ENCODE results near the gene TMEM212. TPM values are rescaled to one million over a fixed set of nuclear protein-coding genes. Genes with fewer than 3 reads are reported as not detected.

TMEM212 gene
- total RNA-seq, 2 experiments from 2014 or later: not detected

DNA sequence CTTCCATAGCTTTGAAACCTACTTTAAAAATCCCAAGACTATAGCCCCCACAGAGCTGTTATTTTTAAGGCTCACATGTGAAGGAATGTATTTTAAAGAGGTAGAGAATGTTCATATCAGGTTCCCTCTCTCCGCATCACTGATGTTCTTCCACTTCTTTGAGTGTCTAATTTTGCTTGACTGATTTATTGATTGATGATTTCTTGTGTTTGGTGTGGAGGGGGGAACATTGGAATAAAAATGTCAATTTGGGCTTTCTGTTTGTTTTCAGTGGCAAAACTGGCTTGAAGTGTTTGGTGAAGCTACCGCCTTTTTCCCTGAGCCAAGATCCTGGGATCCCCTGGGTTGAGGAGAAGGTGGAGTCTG lies 2.7 kb upstream of the TMEM212 start:
- DNase-seq: no peak
- H3K4me3 Mint-ChIP-seq: no peak overlapping the region
- intact Hi-C loops (cut with micrococcal nuclease): no loop called here
- H3K27me3 Mint-ChIP-seq (ENCODE audit: low read depth): peaks cover 8% of the 10 kb centered on the region
- H3K27ac Mint-ChIP-seq: no peak overlapping the region
- H3K4me1 Mint-ChIP-seq (ENCODE audit: low read depth): no peaks in the 10 kb centered on the region
- CTCF ChIA-PET: interaction anchor here (0.6 to 1.4 kb wide), 2 partner anchors 11 to 492 kb away, joined by 3 read pairs; no protein-coding TSS in a partner anchor
- no peaks in the 10 kb centered on the region for H3K36me3 Mint-ChIP-seq (ENCODE audit: low read depth)
- no peaks in the 10 kb centered on the region for H3K9me3 Mint-ChIP-seq

DNA sequence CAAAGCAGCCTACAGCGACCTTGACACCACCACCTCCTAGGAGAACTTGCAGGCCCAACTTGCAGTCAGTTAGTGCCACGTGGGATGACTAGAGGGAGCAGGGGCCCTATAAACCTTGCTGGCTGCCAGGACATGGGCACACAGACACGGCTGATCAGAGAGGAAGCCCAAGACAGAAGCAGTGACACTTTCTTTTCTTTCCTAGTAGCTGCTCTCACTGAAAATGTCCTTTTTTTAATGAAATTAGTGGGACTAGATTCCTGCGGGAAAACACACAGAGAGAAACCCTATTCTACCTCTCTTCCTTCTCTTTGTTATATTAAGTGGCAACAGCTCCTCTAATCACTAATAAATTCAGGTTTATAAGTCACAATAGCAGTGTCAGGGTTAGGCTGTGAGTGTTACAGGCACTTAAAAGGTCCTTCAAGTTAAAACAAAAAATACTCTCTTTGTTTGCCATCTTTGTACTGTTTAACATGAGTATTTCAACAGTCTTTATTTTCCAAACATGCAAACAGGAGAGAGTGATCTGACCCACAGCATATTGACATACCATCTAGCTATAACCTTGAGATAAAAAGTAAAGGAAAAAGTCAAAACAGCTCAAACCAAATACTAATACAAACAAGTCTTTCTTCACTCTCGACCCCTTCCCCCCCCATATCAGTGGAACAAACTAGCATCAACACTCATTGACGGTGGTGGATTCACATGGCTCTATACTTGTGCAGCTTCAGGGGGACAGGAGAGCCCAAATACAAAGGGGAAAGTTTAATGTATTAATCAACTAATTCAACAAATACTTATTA lies 2.1 kb upstream of the TMEM212 start:
- CTCF ChIA-PET: interaction anchor here (1.4 kb wide), 1 partner anchor 491 kb away, joined by 3 read pairs; no protein-coding TSS in a partner anchor
- no peaks in the 10 kb centered on the region for H3K36me3 Mint-ChIP-seq (ENCODE audit: low read depth)

DNA sequence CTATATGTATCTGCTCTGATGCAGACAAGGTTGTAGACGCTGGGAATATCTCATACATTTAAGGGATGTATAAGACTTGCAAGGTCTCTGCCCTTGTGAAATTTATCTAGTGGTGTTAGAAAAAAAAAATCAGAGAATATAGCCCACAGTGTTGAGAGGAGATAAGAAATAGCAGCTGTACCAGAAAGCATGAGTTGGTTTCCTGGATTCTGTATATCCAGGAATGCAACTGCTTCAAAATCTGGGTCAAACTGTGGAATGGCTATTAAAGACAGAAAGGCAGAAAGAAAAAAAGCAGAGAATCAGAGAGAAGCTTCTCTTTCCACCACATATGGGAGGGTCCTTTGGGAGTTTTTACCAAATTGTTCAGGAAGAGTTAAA lies 1.5 kb upstream of the TMEM212 start:
- intact Hi-C loops (cut with micrococcal nuclease): no loop called here
- H3K9me3 Mint-ChIP-seq: no peaks in the 10 kb centered on the region
- H3K27me3 Mint-ChIP-seq (ENCODE audit: low read depth): peaks cover 8% of the 10 kb centered on the region
- no peaks in the 10 kb centered on the region for H3K36me3 Mint-ChIP-seq (ENCODE audit: low read depth)
- no peak for DNase-seq
- H3K27ac Mint-ChIP-seq: no peak overlapping the region
- H3K4me1 Mint-ChIP-seq (ENCODE audit: low read depth): peaks cover 7% of the 10 kb centered on the region
- no peak overlapping the region for H3K4me3 Mint-ChIP-seq
- CTCF ChIA-PET: no interaction called here

More for the DNA sequence above, 2.1 kb upstream of the TMEM212 start:
- intact Hi-C loops (cut with micrococcal nuclease): no loop called here
- H3K4me3 Mint-ChIP-seq: no peak overlapping the region
- peaks cover 8% of the 10 kb centered on the region for H3K27me3 Mint-ChIP-seq (ENCODE audit: low read depth)
- no peak for DNase-seq
- no peaks in the 10 kb centered on the region for H3K9me3 Mint-ChIP-seq
- peaks cover 3% of the 10 kb centered on the region for H3K4me1 Mint-ChIP-seq (ENCODE audit: low read depth)
- no peak overlapping the region for H3K27ac Mint-ChIP-seq

DNA sequence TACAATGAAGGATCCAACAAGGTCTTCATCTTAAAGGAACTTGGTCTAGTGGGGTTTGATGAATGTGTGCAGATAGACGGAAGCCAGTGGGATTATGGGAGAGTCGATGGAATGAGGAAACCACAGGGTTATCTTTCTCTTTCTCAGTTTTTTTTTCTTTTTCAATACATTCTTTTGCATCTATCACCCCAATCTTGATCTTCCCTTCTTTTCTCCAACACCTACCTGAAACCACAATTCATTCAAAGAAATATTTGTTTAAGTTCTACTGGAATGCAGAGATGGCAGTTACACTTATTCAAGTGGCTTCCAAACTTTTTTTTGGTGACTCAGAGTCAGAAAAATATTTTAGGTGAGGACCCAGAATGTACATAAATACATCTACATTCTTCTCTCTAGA lies 1.7 kb downstream of the TMEM212 start:
- Mint-ChIP-seq H3K4me1 (ENCODE audit: low read depth) (peaks cover 18% of the 10 kb centered on the region), H3K36me3 (ENCODE audit: low read depth) (no peaks in the 10 kb centered on the region), H3K27me3 (ENCODE audit: low read depth) (peaks cover 5% of the 10 kb centered on the region), H3K4me3 (no peak overlapping the region), H3K27ac (no peak overlapping the region), H3K9me3 (no peaks in the 10 kb centered on the region)
- intact Hi-C loops (cut with micrococcal nuclease): no loop called here
- DNase-seq: no peak
- CTCF ChIA-PET: no interaction called here

DNA sequence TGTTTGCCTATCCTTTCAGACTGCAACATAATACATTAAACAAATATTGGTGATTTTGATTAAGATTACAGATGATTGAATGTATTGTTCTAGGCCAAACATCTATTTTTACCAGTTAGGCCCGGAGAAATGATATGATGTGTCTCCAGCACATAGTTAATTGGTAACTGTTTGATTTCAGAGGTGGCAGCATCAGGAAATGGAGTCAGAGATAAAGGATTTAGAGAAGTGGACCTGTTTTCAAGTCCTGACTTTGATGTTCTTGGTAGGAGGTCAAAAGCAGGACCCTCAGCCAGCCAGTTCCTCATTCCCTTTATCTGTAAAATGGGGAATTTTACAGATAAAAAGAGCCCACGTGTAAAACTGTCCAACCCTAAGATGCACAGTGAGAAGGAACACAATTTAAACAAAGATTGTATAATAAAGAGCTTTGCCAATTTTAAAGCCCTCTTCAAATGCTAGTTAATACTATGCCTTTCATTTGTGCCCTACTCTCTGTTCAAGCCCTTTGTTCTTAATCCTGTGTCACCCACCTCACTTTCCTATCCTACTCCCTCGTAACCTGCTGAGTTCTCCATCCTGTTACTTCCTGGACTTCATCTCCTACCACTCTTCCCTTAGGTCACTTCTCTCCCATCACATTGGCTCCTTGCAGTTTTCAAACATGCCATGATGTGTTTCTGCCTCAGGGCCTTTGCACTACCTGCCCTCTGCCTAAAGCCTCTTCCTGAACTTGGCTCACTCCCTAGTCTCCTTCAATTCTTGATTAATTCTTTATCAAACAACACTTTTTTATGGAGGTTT lies 2.5 kb downstream of the TMEM212 start:
- DNase-seq: no peak
- intact Hi-C loops (cut with micrococcal nuclease): loop anchor here (1.0 to 2.0 kb wide), 7 partner anchors 31 to 905 kb away; partner anchors contain the start of genes ECT2 and FNDC3B
- H3K4me3 Mint-ChIP-seq: no peak overlapping the region
- no peaks in the 10 kb centered on the region for H3K36me3 Mint-ChIP-seq (ENCODE audit: low read depth)
- no peaks in the 10 kb centered on the region for H3K9me3 Mint-ChIP-seq
- peaks cover 2% of the 10 kb centered on the region for H3K27me3 Mint-ChIP-seq (ENCODE audit: low read depth)
- CTCF ChIA-PET: no interaction called here
- peaks cover 18% of the 10 kb centered on the region for H3K4me1 Mint-ChIP-seq (ENCODE audit: low read depth)
- H3K27ac Mint-ChIP-seq: no peak overlapping the region

DNA sequence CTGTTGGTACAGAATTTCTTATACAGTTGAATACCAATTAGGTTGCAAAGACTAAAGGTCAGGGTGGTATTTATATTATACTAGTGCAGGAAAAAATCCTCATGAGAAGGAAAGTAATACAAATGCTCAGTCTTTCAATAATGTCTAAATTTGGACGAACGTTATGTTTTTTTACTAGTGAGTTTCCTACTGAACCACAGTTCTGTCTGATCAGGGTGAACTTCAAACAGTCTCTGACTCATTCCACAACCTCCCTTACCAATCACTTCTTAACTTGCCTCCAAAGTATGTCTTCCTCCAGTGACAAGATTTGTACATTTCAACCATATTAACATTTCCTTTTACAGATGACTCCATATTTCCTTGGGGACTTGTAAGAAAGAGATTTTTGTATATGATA lies 3.4 kb downstream of the TMEM212 start:
- DNase-seq: peak; percentile 32
- peaks cover 1% of the 10 kb centered on the region for H3K27me3 Mint-ChIP-seq (ENCODE audit: low read depth)
- H3K27ac Mint-ChIP-seq: no peak overlapping the region
- H3K36me3 Mint-ChIP-seq (ENCODE audit: low read depth): no peaks in the 10 kb centered on the region
- CTCF ChIA-PET: no interaction called here
- no peaks in the 10 kb centered on the region for H3K9me3 Mint-ChIP-seq
- H3K4me1 Mint-ChIP-seq (ENCODE audit: low read depth): peaks cover 18% of the 10 kb centered on the region
- intact Hi-C loops (cut with micrococcal nuclease): loop anchor here (1.0 to 2.0 kb wide), 7 partner anchors 30 to 904 kb away; partner anchors contain the start of genes ECT2 and FNDC3B
- no peak overlapping the region for H3K4me3 Mint-ChIP-seq

DNA sequence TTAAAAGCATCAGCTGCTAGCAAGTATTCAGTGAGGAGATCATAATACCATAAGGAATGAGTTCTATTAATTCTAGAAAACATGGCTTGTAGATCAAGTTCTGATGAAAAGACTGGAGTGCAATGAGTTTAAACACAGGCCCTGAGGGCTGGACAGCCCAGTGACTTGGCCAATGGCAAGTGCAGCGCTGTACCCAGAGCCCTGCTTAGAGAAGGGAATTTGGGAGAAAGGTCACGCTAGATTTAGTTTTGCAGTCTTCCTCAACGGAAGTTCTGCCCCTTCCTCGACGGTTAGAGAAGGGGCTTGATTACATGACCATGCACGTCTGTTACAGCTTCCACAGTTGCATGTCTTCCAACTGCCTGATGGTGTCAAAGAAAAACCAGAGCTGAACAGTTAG lies 4.0 kb downstream of the TMEM212 start:
- Mint-ChIP-seq H3K27me3 (ENCODE audit: low read depth) (no peaks in the 10 kb centered on the region), H3K27ac (no peak overlapping the region), H3K9me3 (no peaks in the 10 kb centered on the region), H3K36me3 (ENCODE audit: low read depth) (no peaks in the 10 kb centered on the region), H3K4me1 (ENCODE audit: low read depth) (peaks cover 18% of the 10 kb centered on the region), H3K4me3 (no peak overlapping the region)
- CTCF ChIA-PET: no interaction called here
- intact Hi-C loops (cut with micrococcal nuclease): loop anchor here (2.0 kb wide), 2 partner anchors 672 to 904 kb away; partner anchors contain the start of gene ECT2
- no peak for DNase-seq

DNA sequence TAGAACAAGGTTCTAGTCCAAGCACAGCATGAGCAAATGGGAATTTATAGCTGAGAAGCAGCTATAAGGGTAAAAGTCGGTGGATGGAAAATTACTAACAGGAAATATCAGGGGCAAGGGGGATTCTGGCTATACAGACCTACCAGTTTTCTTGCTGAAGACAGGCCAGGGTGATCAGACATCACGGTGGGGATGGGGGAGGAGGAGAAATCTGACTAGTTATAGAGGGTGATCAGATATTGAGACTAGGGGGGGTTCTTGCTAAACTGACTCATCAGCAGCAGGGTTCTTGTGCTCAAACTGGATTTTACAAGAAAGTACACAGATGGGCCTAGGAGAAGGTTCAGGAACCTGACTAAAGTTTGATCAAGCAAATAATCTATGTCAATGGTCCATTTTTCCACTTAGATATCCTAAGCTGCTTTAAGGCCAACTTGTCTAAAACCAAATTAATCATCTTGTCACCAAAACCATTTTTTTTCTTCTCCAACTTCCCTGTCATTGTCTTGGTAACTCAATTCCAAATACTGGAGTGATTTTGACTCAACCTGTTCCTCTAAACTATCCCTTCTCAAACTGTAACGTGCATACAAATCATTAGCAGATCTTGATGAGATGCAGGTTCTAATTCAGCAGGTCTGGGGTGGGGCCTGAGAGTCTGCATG lies 4.6 kb downstream of the TMEM212 start:
- no peak for DNase-seq
- no peak overlapping the region for H3K27ac Mint-ChIP-seq
- H3K9me3 Mint-ChIP-seq: no peaks in the 10 kb centered on the region
- peaks cover 18% of the 10 kb centered on the region for H3K4me1 Mint-ChIP-seq (ENCODE audit: low read depth)
- H3K27me3 Mint-ChIP-seq (ENCODE audit: low read depth): no peaks in the 10 kb centered on the region
- H3K36me3 Mint-ChIP-seq (ENCODE audit: low read depth): no peaks in the 10 kb centered on the region
- CTCF ChIA-PET: no interaction called here
- intact Hi-C loops (cut with micrococcal nuclease): loop anchor here (2.0 kb wide), 2 partner anchors 671 to 903 kb away; partner anchors contain the start of gene ECT2
- H3K4me3 Mint-ChIP-seq: no peak overlapping the region

DNA sequence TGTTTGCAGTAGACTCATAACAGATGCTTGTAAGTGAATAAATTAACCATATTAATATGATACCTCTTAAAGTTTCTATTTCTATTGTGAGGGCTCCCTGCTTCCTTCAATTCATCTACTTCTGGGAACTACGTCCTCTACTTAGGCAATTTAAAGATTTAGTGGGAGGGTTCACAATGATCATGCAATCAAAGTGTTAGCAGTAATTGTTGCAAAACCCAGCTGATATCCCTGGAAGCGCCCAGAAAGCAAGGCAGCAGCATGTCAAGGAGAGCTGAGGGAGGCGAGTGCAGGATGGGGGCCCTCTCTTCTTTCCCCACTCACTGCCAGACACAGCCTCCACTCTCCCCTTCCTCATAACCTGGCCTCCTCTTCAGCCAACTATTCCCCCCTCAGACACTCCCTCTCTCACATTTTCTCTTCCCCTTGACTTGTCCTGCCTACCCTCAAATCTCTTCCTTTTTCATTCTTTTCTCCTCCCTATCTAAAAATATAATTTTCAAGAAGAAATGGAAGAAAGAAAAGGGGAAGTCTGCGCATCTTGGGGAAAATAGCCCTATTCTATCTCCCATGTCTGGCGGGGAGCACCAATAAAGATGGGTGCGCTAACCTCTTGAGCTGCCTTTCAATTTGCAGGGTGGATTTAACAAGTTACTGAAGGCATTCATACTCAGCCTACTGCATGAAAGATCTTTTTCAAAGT lies 6.6 kb downstream of the TMEM212 start:
- no peak for DNase-seq
- intact Hi-C loops (cut with micrococcal nuclease): no loop called here
- no peak overlapping the region for H3K4me3 Mint-ChIP-seq
- peaks cover 18% of the 10 kb centered on the region for H3K4me1 Mint-ChIP-seq (ENCODE audit: low read depth)
- peaks cover 13% of the 10 kb centered on the region for H3K9me3 Mint-ChIP-seq
- no peak overlapping the region for H3K27ac Mint-ChIP-seq
- H3K27me3 Mint-ChIP-seq (ENCODE audit: low read depth): peaks cover 2% of the 10 kb centered on the region
- CTCF ChIA-PET: no interaction called here
- H3K36me3 Mint-ChIP-seq (ENCODE audit: low read depth): no peaks in the 10 kb centered on the region

DNA sequence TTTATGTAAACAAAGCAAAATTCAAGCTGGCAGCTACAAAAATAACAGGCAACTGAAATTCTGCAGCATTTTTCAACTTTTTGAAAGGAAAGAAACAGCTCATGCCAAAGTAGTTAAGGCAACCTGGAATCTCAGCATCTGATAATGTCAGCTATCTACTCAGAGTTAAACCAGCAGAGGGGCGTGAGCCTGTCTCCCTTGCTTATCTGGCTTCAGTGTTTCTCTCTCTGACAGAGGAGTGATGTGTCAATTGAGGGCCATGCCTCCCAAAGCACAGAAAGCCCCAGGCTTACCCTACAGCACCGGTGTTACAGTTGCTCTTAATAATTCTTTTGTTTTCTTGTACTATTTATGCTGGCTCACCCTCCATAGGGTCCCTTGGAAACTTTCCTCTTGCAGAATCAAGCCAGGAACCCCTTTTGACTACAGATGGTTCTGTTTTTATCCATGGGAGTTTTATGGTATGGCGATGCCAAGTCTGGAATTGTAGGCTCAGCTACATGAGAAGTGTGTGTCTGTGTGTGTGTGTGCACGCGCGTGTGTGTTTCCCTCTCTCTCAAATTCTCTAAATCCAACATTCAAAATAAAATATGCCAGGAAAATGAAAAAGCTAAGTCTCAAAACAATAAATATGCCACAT lies 7.3 kb downstream of the TMEM212 start:
- no peak for DNase-seq
- Mint-ChIP-seq H3K4me3 (no peak overlapping the region), H3K27ac (no peak overlapping the region), H3K9me3 (peaks cover 13% of the 10 kb centered on the region), H3K36me3 (ENCODE audit: low read depth) (no peaks in the 10 kb centered on the region), H3K27me3 (ENCODE audit: low read depth) (peaks cover 2% of the 10 kb centered on the region), H3K4me1 (ENCODE audit: low read depth) (peaks cover 18% of the 10 kb centered on the region)
- CTCF ChIA-PET: no interaction called here
- intact Hi-C loops (cut with micrococcal nuclease): no loop called here

DNA sequence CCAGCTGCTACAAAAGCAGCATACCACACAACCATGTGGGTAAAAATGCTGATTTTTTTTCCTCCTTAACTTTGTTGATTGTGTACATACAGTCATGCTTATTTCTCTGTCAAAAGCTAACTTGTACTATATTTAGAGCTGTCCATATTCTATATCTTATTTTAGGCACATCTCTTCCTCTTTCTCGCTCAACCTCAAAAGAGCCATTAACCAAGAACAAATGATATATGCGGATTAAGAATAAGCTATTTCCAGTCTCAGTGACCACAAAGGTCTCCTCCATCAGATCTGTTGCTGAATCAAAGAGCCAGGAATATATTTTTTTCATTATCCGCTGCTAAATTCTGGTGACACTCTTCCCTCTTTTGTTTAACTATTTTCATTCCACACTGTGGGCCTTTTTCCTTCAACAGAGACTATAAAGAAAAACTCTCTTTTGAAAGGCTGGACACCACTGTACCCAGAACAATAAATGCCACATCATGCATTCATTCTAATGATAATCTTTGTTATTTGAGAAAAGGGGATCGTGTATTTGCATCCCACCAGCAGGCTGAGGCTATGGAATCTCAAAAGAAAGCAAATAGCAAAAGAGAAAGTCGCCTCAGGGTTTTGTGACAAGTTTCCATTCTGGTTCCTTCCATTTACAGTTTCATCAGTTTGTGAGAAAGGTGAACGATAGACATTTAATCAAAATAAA lies 8.0 kb downstream of the TMEM212 start:
- peaks cover 2% of the 10 kb centered on the region for H3K27me3 Mint-ChIP-seq (ENCODE audit: low read depth)
- no peak overlapping the region for H3K27ac Mint-ChIP-seq
- intact Hi-C loops (cut with micrococcal nuclease): no loop called here
- CTCF ChIA-PET: interaction anchor here (0.7 kb wide), 1 partner anchor 23 kb away, joined by 3 read pairs; no protein-coding TSS in a partner anchor
- no peak overlapping the region for H3K4me3 Mint-ChIP-seq
- no peaks in the 10 kb centered on the region for H3K36me3 Mint-ChIP-seq (ENCODE audit: low read depth)
- DNase-seq: no peak
- H3K4me1 Mint-ChIP-seq (ENCODE audit: low read depth): peaks cover 14% of the 10 kb centered on the region
- H3K9me3 Mint-ChIP-seq: peaks cover 13% of the 10 kb centered on the region

Measured in activated naive CD4-positive, alpha-beta T cell treated with anti-CD3 and anti-CD28 coated beads for 36 hours (primary cell).